Ovary (tissue), 3 donors: ENCODE measurements around the gene ATR.

Source experiments
- CTCF ChIP-seq, 3 donors: fragments of 450-650 bp in 2 of 3; fragments of 200-600 bp in 1 of 3; IDR thresholded peaks; one replicate each; pipeline versions ENCODE4 v1.5.1 to v1.8.0; 2016 to 2022; ENCODE audit warnings: antibody characterized with exemption in 3 of 3, mild to moderate bottlenecking in 1 of 3
- POLR2A ChIP-seq: fragments of 450-650 bp; IDR thresholded peaks from one replicate; pipeline ENCODE4 v1.6.1; 2017; ENCODE audit warnings: antibody characterized with exemption, mild to moderate bottlenecking, moderate library complexity
- donor health status: DM: no; HTN: no; CAD: no.

- TF ChIP-seq CTCF (IDR thresholded peaks at IDR 0.05), result no peak
- TF ChIP-seq POLR2A, result no peak
Observed at GRCh38 chr3:142611206-142611605, 32.7 kb upstream of the ATR start.
